ENCODE results near the gene AAGAB.

DNA sequence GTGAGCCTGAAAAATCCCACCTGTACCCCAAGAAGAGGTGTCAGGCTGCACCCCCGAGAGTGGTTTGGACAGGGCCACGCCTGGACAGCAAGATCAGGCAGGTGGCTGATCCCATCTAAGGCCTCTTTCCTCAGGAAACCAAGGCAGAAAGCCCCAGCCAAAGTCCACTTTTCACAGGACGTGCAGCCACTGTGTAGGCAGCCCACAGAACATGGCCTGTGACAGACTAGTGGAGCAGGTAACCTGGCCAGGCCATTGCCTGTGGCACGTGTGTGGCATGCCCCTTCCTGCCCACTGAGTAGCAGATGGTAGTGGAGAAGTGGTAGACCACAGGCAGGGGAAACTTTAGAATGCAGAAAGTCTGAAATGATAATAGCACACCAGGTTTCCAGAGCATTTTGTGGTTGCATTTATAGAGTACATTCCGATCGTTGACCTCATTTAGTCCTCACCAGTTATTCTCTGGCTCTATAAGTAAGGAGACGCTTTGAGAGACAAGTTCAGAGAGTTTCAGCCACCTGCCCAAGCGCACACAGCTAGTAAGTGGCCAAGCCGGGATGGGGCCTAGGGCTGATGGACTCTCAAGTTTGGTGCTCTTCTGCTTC is 68.7 kb downstream of the AAGAB start:
- TF ChIP-seq, protein P1, sequence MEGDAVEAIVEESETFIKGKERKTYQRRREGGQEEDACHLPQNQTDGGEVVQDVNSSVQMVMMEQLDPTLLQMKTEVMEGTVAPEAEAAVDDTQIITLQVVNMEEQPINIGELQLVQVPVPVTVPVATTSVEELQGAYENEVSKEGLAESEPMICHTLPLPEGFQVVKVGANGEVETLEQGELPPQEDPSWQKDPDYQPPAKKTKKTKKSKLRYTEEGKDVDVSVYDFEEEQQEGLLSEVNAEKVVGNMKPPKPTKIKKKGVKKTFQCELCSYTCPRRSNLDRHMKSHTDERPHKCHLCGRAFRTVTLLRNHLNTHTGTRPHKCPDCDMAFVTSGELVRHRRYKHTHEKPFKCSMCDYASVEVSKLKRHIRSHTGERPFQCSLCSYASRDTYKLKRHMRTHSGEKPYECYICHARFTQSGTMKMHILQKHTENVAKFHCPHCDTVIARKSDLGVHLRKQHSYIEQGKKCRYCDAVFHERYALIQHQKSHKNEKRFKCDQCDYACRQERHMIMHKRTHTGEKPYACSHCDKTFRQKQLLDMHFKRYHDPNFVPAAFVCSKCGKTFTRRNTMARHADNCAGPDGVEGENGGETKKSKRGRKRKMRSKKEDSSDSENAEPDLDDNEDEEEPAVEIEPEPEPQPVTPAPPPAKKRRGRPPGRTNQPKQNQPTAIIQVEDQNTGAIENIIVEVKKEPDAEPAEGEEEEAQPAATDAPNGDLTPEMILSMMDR (IDR thresholded peaks at IDR 0.05): no peak
- TF ChIP-seq POLR2A (IDR thresholded peaks at IDR 0.05) (no peak), EP300 (IDR thresholded peaks at IDR 0.05) (no peak)
